Measurements from ENCODE around the gene NFKBIL1. TPM values are rescaled to one million over a fixed set of nuclear protein-coding genes. Genes with fewer than 3 reads are reported as not detected.
"Not testable (repeated sequence)": the region's sequence is repeated elsewhere in the genome, so short reads cannot be mapped to it uniquely, and the experiment has no call there.

The NFKBIL1 gene
- polyA plus RNA-seq (2013, experiment 1 of 2; ENCODE audit: insufficient read length): 18.1 TPM
- polyA plus RNA-seq (2013, experiment 2 of 2; ENCODE audit: insufficient read length): 22.1 TPM

- peak; percentile 98 for DNase-seq
Measured at GRCh38 chr6:31546958-31547726, at the start of gene NFKBIL1. TSS of gene NFKBIL1 (plus strand) at chr6:31547608. CDS start at chr6:31547695, 87 bp downstream.

GRCh38 chr6:31498748-31499147 lies 48.7 kb upstream of the NFKBIL1 start:
- no peak for DNase-seq

GRCh38 chr6:31499648-31500047 lies 47.8 kb upstream of the NFKBIL1 start:
- DNase-seq: not testable (repeated sequence)

GRCh38 chr6:31502586-31502985 lies 44.8 kb upstream of the NFKBIL1 start:
- no peak for DNase-seq

GRCh38 chr6:31509036-31509435 lies 38.4 kb upstream of the NFKBIL1 start:
- not testable (repeated sequence) for DNase-seq

GRCh38 chr6:31510007-31510406 lies 37.4 kb upstream of the NFKBIL1 start:
- DNase-seq: no peak

- peak; percentile 40 for DNase-seq
Measured at GRCh38 chr6:31513456-31514165, 33.8 kb upstream of the NFKBIL1 start.

GRCh38 chr6:31521835-31522234 lies 25.6 kb upstream of the NFKBIL1 start:
- DNase-seq: no peak

- no peak for DNase-seq
Measured at GRCh38 chr6:31525553-31525931, 21.9 kb upstream of the NFKBIL1 start.

- DNase-seq: peak; percentile 68
Measured at GRCh38 chr6:31525932-31526591, 21.3 kb upstream of the NFKBIL1 start.

GRCh38 chr6:31528307-31528777 lies 19.1 kb upstream of the NFKBIL1 start:
- no peak for DNase-seq

GRCh38 chr6:31528821-31529328 lies 18.5 kb upstream of the NFKBIL1 start, which contains the start of gene MCCD1:
TSS of gene MCCD1 (plus strand) at chr6:31528962. CDS start at chr6:31529015, 53 bp downstream.
- no peak for DNase-seq

GRCh38 chr6:31529329-31530150 lies 17.9 kb upstream of the NFKBIL1 start:
- DNase-seq: no peak

GRCh38 chr6:31530659-31531058 lies 16.7 kb upstream of the NFKBIL1 start:
- no peak for DNase-seq

- no peak for DNase-seq
Measured at GRCh38 chr6:31531162-31531561, 16.2 kb upstream of the NFKBIL1 start.

- DNase-seq: no peak
Measured at GRCh38 chr6:31531771-31532643, 15.4 kb upstream of the NFKBIL1 start.

- DNase-seq: no peak
Measured at GRCh38 chr6:31532644-31533454, 14.6 kb upstream of the NFKBIL1 start.

GRCh38 chr6:31533455-31533841 lies 14.0 kb upstream of the NFKBIL1 start:
- no peak for DNase-seq

GRCh38 chr6:31534011-31534410 lies 13.4 kb upstream of the NFKBIL1 start:
- no peak for DNase-seq

- no peak for DNase-seq
Measured at GRCh38 chr6:31534521-31535040, 12.8 kb upstream of the NFKBIL1 start.
